ENCODE data around the gene EHBP1L1.

GRCh38 chr11:65623177-65623576, 47.3 kb downstream of the EHBP1L1 start:
- TF ChIP-seq CTCF (conservative IDR thresholded peaks at IDR 0.05 in 1 of 2, IDR thresholded peaks at IDR 0.05 in 1 of 2; ENCODE audit: low read depth in 1 of 2, low read length in 2 of 2) (no peak), EZH2 (IDR thresholded peaks at IDR 0.05; ENCODE audit: low read length, missing control alignments) (no peak)

Data from fibroblast of lung (primary cell).